Measurements from ENCODE around the gene USP54. TPM values are rescaled to one million over a fixed set of nuclear protein-coding genes. Genes with fewer than 3 reads are reported as not detected.

USP54 gene
- total RNA-seq, 1 experiment from 2014 or later = 35.9 TPM

DNA sequence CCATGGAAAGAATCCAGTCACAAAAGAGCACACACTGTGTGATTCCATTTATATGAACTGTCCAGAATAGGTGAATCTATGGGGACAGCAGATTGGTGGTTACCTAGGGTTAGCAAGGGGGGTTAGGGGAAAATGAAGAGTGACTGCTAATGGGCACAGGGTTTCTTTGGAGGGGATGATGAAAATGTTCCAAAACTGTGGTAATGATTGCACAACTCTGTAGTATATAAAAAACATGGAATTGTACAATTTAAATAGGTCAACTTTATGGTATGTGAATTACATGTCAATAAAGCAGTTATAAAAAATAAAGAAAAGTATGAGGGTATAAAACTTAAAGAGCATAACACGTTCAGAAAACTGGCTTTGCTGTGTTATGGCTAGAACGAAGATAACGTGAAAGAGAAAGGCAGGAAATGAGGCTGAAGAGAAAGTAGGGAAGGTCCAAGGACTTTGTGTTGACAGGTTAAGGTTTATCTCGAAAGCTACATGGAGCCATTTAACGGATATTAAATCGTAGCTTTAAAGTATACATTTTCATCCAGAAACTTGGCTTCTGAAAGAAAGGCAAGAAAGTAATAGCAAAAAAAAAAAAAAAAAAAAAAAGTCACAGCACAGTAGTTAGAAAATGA lies 131.3 kb downstream of the USP54 start:
- TSS peak; percentile 13 for BruUV-seq (replicated peaks)
- CTCF ChIA-PET = no interaction called here
- DNase-seq (ENCODE audit: low spot score) = no peak
- Histone ChIP-seq H3K27me3 (replicated peaks; ENCODE audit: insufficient read depth, low read depth, low read length, poor library complexity) (no peaks in the 10 kb centered on the region), H3K4me1 (ENCODE audit: insufficient read depth, low read length, poor library complexity, severe bottlenecking) (no peaks in the 10 kb centered on the region), H3K36me3 (ENCODE audit: insufficient read depth, low read length, poor library complexity, severe bottlenecking) (no peaks in the 10 kb centered on the region), H3K9me3 (ENCODE audit: low read depth, low read length, poor library complexity, severe bottlenecking) (no peaks in the 10 kb centered on the region), H3K4me3 (ENCODE audit: low read depth, low read length, poor library complexity, severe bottlenecking) (no peak overlapping the region), H3K27ac (ENCODE audit: low read depth, low read length, poor library complexity, severe bottlenecking) (no peak overlapping the region)
- TF ChIP-seq, protein P1, sequence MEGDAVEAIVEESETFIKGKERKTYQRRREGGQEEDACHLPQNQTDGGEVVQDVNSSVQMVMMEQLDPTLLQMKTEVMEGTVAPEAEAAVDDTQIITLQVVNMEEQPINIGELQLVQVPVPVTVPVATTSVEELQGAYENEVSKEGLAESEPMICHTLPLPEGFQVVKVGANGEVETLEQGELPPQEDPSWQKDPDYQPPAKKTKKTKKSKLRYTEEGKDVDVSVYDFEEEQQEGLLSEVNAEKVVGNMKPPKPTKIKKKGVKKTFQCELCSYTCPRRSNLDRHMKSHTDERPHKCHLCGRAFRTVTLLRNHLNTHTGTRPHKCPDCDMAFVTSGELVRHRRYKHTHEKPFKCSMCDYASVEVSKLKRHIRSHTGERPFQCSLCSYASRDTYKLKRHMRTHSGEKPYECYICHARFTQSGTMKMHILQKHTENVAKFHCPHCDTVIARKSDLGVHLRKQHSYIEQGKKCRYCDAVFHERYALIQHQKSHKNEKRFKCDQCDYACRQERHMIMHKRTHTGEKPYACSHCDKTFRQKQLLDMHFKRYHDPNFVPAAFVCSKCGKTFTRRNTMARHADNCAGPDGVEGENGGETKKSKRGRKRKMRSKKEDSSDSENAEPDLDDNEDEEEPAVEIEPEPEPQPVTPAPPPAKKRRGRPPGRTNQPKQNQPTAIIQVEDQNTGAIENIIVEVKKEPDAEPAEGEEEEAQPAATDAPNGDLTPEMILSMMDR (conservative IDR thresholded peaks at IDR 0.05; ENCODE audit: low read depth, low read length) = no peak
- TF ChIP-seq EZH2 (IDR thresholded peaks at IDR 0.05; ENCODE audit: borderline replicate concordance, low read depth, low read length, poor library complexity, severe bottlenecking) = no peak
- POLR2A ChIA-PET (ENCODE audit: low non-redundant PET) = no interaction called here
- intact Hi-C loops (cut with micrococcal nuclease; ENCODE audit: unreplicated experiment) = no loop called here

DNA sequence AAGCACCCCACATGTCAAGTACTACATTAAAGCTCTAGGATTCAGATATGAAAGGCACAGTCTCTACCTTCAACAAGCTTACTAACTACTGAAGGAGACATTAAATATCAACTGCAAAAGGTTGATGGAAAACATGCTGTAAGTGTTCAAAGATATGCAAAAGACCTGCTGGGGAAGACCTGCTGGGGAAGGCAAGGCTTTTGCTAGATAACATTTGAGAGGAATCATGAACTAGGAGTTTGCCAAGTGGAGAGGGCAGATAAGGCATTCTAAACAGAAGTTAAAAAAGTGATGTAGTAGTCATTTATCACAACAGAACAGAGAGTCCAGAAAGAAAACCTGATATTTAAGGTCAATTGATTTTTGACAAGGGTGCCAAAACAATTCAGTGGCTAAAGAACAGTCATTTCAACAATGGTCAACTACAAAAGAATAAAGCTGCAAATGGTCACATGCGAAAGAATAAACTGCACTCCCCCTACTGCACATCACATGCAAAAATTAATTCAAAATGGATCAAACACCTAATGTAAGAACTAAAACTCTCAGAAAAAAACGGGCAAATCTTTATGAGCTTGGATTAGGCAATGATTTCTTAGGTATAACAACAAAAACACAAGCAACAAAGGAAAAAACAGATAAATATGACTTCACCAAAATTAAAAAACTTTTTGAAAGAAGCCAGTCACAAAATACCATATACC lies 134.8 kb downstream of the USP54 start:
- no peaks in the 10 kb centered on the region for H3K4me1 ChIP-seq (ENCODE audit: insufficient read depth, low read length, poor library complexity, severe bottlenecking)
- ChIA-PET CTCF (no interaction called here), POLR2A (ENCODE audit: low non-redundant PET) (no interaction called here)
- H3K36me3 ChIP-seq (ENCODE audit: insufficient read depth, low read length, poor library complexity, severe bottlenecking) = no peaks in the 10 kb centered on the region
- no peak for DNase-seq (ENCODE audit: low spot score)
- no TSS peak for BruUV-seq (replicated peaks)
- no peak for TF ChIP-seq EZH2 (IDR thresholded peaks at IDR 0.05; ENCODE audit: borderline replicate concordance, low read depth, low read length, poor library complexity, severe bottlenecking)
- TF ChIP-seq, protein P1 (conservative IDR thresholded peaks at IDR 0.05; ENCODE audit: low read depth, low read length) = no peak
- intact Hi-C loops (cut with micrococcal nuclease; ENCODE audit: unreplicated experiment) = no loop called here
- H3K27me3 ChIP-seq (replicated peaks; ENCODE audit: insufficient read depth, low read depth, low read length, poor library complexity) = no peaks in the 10 kb centered on the region
- no peak overlapping the region for H3K27ac ChIP-seq (ENCODE audit: low read depth, low read length, poor library complexity, severe bottlenecking)
- H3K4me3 ChIP-seq (ENCODE audit: low read depth, low read length, poor library complexity, severe bottlenecking) = no peak overlapping the region
- H3K9me3 ChIP-seq (ENCODE audit: low read depth, low read length, poor library complexity, severe bottlenecking) = no peaks in the 10 kb centered on the region

DNA sequence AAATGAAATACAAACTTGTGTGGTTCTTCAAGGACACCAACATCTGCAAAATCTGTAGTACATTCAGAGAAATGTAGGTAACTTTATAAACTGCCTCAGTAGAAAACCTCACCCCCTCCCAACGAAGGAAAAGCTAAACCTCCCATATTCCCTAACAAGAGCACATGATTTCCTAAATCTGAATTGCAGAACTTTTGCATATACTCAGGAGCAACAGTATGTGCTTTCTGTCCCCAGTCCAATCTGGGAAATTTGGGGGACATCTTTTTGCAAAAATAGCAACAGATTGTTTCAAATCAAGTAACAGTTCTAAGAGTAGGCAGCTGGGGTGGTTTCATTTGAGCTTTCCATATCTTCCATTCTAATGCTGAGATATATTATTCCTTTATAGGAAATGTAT lies 142.0 kb downstream of the USP54 start:
- no peak for DNase-seq (ENCODE audit: low spot score)
- Histone ChIP-seq H3K36me3 (ENCODE audit: insufficient read depth, low read length, poor library complexity, severe bottlenecking) (no peaks in the 10 kb centered on the region), H3K9me3 (ENCODE audit: low read depth, low read length, poor library complexity, severe bottlenecking) (no peaks in the 10 kb centered on the region), H3K27me3 (replicated peaks; ENCODE audit: insufficient read depth, low read depth, low read length, poor library complexity) (no peaks in the 10 kb centered on the region), H3K4me3 (ENCODE audit: low read depth, low read length, poor library complexity, severe bottlenecking) (no peak overlapping the region), H3K27ac (ENCODE audit: low read depth, low read length, poor library complexity, severe bottlenecking) (no peak overlapping the region), H3K4me1 (ENCODE audit: insufficient read depth, low read length, poor library complexity, severe bottlenecking) (no peaks in the 10 kb centered on the region)
- ChIA-PET CTCF (interaction anchor here (0.6 kb wide), 1 partner anchor 632 kb away, joined by 4 read pairs; no protein-coding TSS in a partner anchor), POLR2A (ENCODE audit: low non-redundant PET) (no interaction called here)
- no TSS peak for BruUV-seq (replicated peaks)
- TF ChIP-seq EZH2 (IDR thresholded peaks at IDR 0.05; ENCODE audit: borderline replicate concordance, low read depth, low read length, poor library complexity, severe bottlenecking) = no peak
- TF ChIP-seq, protein P1 (conservative IDR thresholded peaks at IDR 0.05; ENCODE audit: low read depth, low read length) = no peak
- intact Hi-C loops (cut with micrococcal nuclease; ENCODE audit: unreplicated experiment) = no loop called here

Measured in A673 (cell line).